Activated naive CD8-positive, alpha-beta T cell treated with anti-CD3 and anti-CD28 coated beads for 36 hours (primary cell): ENCODE data around the gene ANK2. TPM values are rescaled to one million over a fixed set of nuclear protein-coding genes. Genes with fewer than 3 reads are reported as not detected.

Experiments
- DNase-seq: peaks from one replicate; pipeline ENCODE4 v3.0.0; 2021
- H3K27ac Mint-ChIP-seq: one replicate; pipeline ENCODE4 v1.8.0; 2022; ENCODE audit warnings: mild to moderate bottlenecking, moderate library complexity, mixed read lengths
- H3K27me3 Mint-ChIP-seq: one replicate; pipeline ENCODE4 v1.8.0; 2022; ENCODE audit warnings: mild to moderate bottlenecking, mixed read lengths
- H3K36me3 Mint-ChIP-seq: one replicate; pipeline ENCODE4 v1.8.0; 2021; ENCODE audit warnings: mild to moderate bottlenecking, mixed read lengths
- H3K4me1 Mint-ChIP-seq: one replicate; pipeline ENCODE4 v1.8.0; 2021; ENCODE audit warnings: mixed read lengths
- H3K4me3 Mint-ChIP-seq: one replicate; pipeline ENCODE4 v1.8.0; 2022; ENCODE audit warnings: mild to moderate bottlenecking, moderate library complexity, mixed read lengths
- H3K9me3 Mint-ChIP-seq: one replicate; pipeline ENCODE4 v1.8.0; 2022; ENCODE audit warnings: mixed read lengths
- total RNA-seq, 2 experiments: library from RNA; stranded (reverse); gene quantifications; one replicate each; pipeline ENCODE4 v1.2.3, GENCODE V29; 2021

ANK2 gene
- total RNA-seq, 2 experiments from 2014 or later, result 1.9 to 2.0 TPM

DNA sequence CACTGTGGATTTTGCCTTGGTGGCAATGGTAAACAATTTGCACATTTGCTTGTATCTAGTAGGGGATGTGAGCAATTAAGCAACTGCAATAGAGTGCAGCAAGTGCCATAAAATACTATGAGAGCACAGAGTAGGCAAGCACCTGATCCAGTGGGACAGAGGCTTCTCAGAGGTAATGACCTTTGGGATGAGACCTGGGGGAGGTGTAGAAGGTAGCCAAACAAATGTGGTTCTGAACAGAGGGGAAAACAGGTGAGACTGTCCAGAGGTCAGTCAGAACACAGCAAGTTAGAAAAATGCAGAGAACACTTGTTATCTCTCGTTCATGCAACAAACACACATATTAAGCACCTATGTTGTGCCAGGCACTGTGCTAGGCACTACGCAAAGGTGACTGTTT is 21.4 kb upstream of the ANK2 start:
- H3K27me3 Mint-ChIP-seq, result peaks cover 5% of the 10 kb centered on the region
- no peak overlapping the region for H3K27ac Mint-ChIP-seq
- DNase-seq, result no peak
- no peaks in the 10 kb centered on the region for H3K9me3 Mint-ChIP-seq
- H3K36me3 Mint-ChIP-seq, result no peaks in the 10 kb centered on the region
- no peak overlapping the region for H3K4me3 Mint-ChIP-seq
- no peaks in the 10 kb centered on the region for H3K4me1 Mint-ChIP-seq

DNA sequence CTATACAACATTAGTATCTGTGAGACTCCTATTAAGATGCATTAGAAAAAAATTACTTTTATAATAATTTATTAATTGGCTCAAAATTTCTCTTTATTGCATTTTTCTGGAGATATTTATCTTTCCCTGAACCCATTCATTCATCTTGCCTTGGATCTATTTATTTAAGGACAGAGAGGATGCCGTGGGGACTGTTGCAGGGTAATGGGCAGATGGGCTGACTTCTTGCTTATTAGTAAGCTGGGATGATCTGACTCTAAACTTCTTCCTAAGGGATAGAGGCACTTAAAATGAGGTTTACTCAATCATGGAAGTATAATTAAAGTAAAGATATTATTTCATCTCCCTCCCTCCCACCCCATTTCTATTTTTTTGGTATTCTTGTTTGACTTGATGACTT is 18.2 kb upstream of the ANK2 start:
- Mint-ChIP-seq H3K27ac (no peak overlapping the region), H3K4me1 (no peaks in the 10 kb centered on the region), H3K9me3 (no peaks in the 10 kb centered on the region), H3K27me3 (peaks cover 18% of the 10 kb centered on the region), H3K36me3 (no peaks in the 10 kb centered on the region), H3K4me3 (no peak overlapping the region)
- DNase-seq, result no peak

DNA sequence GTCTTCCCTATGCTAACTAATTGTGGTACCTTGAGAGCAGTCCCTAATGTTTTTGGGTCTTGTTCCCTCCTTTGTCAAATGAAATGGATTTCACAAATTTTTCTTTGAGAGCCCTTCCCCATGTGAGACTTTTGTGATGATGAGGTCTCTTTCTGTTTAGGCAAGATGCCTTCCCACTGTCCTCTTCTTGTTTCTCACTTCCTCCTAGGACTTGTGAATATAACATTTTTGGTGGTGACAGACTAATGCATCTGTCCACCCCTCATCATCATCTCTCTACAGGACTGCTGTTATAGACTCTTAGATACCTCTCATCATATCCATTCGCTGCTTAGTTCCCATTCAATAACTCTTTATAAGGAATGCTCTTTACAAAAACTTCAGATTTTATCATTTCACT is 8.7 kb upstream of the ANK2 start:
- H3K9me3 Mint-ChIP-seq, result no peaks in the 10 kb centered on the region
- no peak overlapping the region for H3K27ac Mint-ChIP-seq
- DNase-seq, result no peak
- no peaks in the 10 kb centered on the region for H3K4me1 Mint-ChIP-seq
- H3K27me3 Mint-ChIP-seq, result no peaks in the 10 kb centered on the region
- H3K4me3 Mint-ChIP-seq, result no peak overlapping the region
- no peaks in the 10 kb centered on the region for H3K36me3 Mint-ChIP-seq

DNA sequence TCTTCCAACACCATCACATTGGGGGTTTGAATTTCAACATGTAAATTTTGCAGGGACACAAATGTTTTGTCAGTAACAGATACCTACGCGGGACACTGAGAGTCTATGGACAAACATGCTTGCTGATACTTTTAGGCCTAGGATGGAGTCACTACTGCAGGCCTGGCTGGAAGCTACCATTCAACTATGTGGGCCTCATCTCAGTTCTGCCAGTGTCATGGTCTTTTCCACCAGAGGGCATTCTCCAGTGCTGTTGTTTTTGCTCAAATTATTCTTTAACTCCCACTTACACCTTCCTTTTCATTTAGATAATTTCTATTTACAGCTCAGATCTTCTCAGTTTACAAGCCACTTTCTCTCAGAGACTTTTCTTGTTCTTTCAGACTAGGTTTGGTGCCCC is 7.0 kb upstream of the ANK2 start:
- H3K4me3 Mint-ChIP-seq, result no peak overlapping the region
- H3K9me3 Mint-ChIP-seq, result no peaks in the 10 kb centered on the region

GRCh38 chr4:113043591-113043990 is 5.9 kb upstream of the ANK2 start:
- H3K27me3 Mint-ChIP-seq, result no peaks in the 10 kb centered on the region
- no peak for DNase-seq
- no peaks in the 10 kb centered on the region for H3K36me3 Mint-ChIP-seq

More for the DNA sequence above, 7.0 kb upstream of the ANK2 start:
- Mint-ChIP-seq H3K27ac (no peak overlapping the region), H3K27me3 (no peaks in the 10 kb centered on the region), H3K36me3 (no peaks in the 10 kb centered on the region), H3K4me1 (no peaks in the 10 kb centered on the region)
- DNase-seq, result no peak

DNA sequence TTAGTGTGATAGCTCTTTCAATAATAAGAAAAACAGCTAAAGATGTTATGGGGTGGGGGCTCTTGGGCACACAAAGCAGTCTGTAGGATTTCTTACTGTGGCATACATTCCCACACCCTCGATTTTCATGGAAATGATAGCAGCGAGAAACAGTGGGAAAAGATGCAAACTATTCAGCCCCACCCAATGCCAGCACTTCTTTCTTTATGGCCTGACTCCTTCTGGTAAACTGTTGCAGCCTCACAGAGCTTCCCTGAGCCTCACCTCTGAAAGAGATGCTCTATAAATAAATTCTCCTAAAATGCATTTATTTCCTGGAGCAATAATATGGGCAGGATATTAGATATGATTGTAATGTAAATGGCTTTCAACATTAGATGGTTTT is 910 bp downstream of the ANK2 start:
- H3K27ac Mint-ChIP-seq, result no peak overlapping the region
- no peak for DNase-seq
- no peaks in the 10 kb centered on the region for H3K4me1 Mint-ChIP-seq

More at GRCh38 chr4:113043591-113043990, 5.9 kb upstream of the ANK2 start:
- Mint-ChIP-seq H3K27ac (no peak overlapping the region), H3K4me1 (no peaks in the 10 kb centered on the region), H3K9me3 (no peaks in the 10 kb centered on the region), H3K4me3 (no peak overlapping the region)

DNA sequence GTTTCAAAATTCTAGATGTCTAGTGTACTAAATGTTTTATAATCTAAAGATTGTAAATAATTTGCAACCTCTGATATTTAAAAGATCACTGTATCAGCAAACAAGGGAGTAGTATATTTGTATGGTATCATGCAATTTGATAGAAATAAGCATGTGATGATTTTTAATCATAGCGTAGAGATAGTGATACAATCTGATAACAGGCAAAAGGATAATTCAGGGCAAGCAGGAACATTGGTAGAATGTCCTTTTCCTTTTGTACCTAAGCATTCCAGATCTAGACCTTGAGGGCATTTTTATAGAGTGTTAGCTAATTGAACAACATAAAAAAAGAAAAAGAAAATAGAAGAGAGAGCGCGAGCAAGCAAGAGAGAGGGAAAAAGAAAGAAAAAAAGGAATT is 1.4 kb downstream of the ANK2 start:
- H3K27ac Mint-ChIP-seq, result no peak overlapping the region
- DNase-seq, result no peak
- no peaks in the 10 kb centered on the region for H3K36me3 Mint-ChIP-seq
- H3K4me3 Mint-ChIP-seq, result no peak overlapping the region
- H3K27me3 Mint-ChIP-seq, result peaks cover 8% of the 10 kb centered on the region
- H3K9me3 Mint-ChIP-seq, result no peaks in the 10 kb centered on the region
- no peaks in the 10 kb centered on the region for H3K4me1 Mint-ChIP-seq

More for the DNA sequence above, 910 bp downstream of the ANK2 start:
- Mint-ChIP-seq H3K4me3 (no peak overlapping the region), H3K27me3 (peaks cover 6% of the 10 kb centered on the region), H3K36me3 (no peaks in the 10 kb centered on the region), H3K9me3 (no peaks in the 10 kb centered on the region)

- no peak for DNase-seq
- Mint-ChIP-seq H3K27ac (no peak overlapping the region), H3K36me3 (no peaks in the 10 kb centered on the region), H3K27me3 (peaks cover 9% of the 10 kb centered on the region), H3K4me1 (no peaks in the 10 kb centered on the region), H3K9me3 (no peaks in the 10 kb centered on the region), H3K4me3 (no peak overlapping the region)
These were observed 1.9 kb downstream of the ANK2 start for GRCh38 chr4:113051361-113051760.

DNA sequence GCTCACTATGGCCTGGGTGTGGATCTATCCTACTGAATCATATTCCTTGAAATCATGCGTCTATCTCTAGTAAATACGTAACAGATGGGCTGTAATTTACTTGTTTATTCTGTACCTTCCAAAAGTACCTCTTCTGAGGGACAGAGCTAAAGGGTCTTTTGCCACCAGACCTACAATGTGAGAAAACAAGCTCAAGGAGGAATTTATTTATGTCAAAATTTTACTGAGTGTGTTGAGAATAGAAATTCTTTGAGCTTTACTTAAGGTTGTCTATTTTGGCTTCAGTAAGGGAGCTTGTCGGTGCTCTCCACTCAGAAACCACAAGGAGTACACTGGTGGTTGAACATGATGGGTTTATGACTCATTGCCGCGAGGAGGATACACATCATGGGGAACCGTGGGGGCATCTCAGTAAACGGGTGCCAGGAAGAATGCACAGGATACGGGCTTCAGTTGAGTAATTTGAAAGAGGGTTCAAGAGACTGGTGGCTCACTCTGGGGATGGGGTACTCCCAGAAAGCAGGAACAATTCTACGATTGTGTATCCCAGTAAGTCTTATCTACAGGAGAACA is 3.0 kb downstream of the ANK2 start:
- no peaks in the 10 kb centered on the region for H3K36me3 Mint-ChIP-seq
- no peaks in the 10 kb centered on the region for H3K4me1 Mint-ChIP-seq
- H3K4me3 Mint-ChIP-seq, result no peak overlapping the region
- no peaks in the 10 kb centered on the region for H3K9me3 Mint-ChIP-seq
- DNase-seq, result no peak
- no peak overlapping the region for H3K27ac Mint-ChIP-seq
- H3K27me3 Mint-ChIP-seq, result peaks cover 9% of the 10 kb centered on the region

DNA sequence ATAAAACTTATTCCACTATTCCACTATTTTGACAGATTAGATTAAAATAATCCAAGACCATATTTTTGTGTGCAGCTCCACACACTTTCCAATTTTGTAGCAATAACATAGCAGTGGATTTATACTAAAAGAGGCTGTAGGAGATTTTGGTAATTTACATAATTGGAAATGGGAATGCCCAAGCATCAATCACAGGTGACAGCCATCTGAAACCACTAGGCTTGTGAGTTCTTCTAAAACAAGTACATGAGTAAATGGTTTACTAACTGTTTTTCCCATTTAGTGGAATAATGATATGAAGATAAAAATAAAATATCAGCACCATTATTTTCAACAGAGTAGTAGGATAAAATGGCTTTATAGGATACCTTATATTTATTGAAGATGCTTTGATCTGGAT is 4.4 kb downstream of the ANK2 start:
- Mint-ChIP-seq H3K27me3 (peaks cover 9% of the 10 kb centered on the region), H3K27ac (no peak overlapping the region), H3K36me3 (no peaks in the 10 kb centered on the region), H3K4me1 (no peaks in the 10 kb centered on the region), H3K4me3 (no peak overlapping the region), H3K9me3 (no peaks in the 10 kb centered on the region)
- DNase-seq, result no peak

DNA sequence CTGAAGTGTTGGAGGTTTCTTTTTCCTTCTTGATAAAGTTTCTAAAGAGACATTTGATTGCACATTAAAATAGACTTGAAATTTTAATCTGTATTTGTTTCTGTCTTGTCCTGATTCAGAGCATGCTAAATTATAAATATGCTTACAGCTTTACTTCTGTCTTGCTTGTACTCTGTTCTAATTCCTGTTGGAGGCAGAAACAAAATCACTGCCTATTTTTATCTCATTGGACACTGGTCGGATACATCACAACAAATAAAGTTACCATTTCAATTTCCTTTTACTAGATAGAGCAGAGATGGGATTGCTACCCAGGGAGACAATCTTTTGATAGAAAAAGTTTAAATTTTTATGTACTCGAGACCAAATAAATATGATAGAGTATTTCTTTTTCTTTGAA is 6.9 kb downstream of the ANK2 start:
- Mint-ChIP-seq H3K27ac (no peak overlapping the region), H3K4me3 (no peak overlapping the region), H3K36me3 (no peaks in the 10 kb centered on the region), H3K4me1 (no peaks in the 10 kb centered on the region), H3K27me3 (peaks cover 2% of the 10 kb centered on the region), H3K9me3 (no peaks in the 10 kb centered on the region)
- DNase-seq, result no peak

GRCh38 chr4:113057891-113058290 is 8.4 kb downstream of the ANK2 start:
- Mint-ChIP-seq H3K27me3 (peaks cover 2% of the 10 kb centered on the region), H3K9me3 (no peaks in the 10 kb centered on the region), H3K36me3 (no peaks in the 10 kb centered on the region), H3K4me1 (no peaks in the 10 kb centered on the region), H3K4me3 (no peak overlapping the region), H3K27ac (no peak overlapping the region)
- DNase-seq, result no peak

- Mint-ChIP-seq H3K9me3 (no peaks in the 10 kb centered on the region), H3K36me3 (no peaks in the 10 kb centered on the region), H3K27ac (no peak overlapping the region), H3K4me3 (no peak overlapping the region), H3K4me1 (no peaks in the 10 kb centered on the region), H3K27me3 (peaks cover 2% of the 10 kb centered on the region)
- no peak for DNase-seq
These were observed 10.2 kb downstream of the ANK2 start for GRCh38 chr4:113059449-113060182.

DNA sequence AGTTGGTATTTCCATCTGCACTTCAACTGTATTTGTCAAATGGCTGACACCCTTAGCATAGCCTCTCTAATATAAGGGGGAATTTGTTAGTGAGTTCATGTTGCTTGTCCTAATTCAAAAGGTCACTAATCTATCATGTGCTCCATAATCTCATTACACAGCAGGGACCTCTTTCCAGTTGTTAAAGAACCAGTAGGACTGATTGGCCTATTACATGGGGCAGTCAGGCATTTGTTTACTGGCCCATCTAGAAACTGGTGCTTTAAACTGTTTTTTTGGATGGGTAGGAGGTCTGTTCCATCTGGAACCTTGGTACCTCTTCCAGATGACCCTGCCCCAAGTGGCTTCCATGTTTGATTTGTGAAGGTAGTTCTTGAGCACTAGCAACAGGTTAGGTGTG is 11.4 kb downstream of the ANK2 start:
- Mint-ChIP-seq H3K27me3 (peaks cover under 1% of the 10 kb centered on the region), H3K4me1 (no peaks in the 10 kb centered on the region), H3K27ac (no peak overlapping the region), H3K9me3 (no peaks in the 10 kb centered on the region), H3K36me3 (no peaks in the 10 kb centered on the region), H3K4me3 (no peak overlapping the region)
- no peak for DNase-seq

DNA sequence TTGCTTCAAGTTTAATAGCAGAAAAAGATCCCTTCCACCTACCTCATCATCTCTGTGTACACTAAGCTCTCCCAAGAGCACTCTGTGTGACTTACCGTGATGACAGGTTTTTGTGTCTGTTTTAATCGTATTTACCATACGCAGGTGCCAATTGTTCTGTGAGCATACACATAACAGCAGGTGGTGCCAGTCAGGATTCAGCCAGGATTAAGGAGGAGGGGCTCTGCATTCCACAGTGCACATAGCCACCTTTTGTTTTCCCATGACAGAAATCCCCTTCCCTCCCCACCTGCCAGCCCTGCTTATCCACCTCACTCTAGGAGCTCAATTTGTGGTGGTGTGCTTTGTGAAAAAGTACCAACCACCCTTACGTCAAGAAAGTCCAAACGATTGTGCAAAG is 14.8 kb downstream of the ANK2 start:
- Mint-ChIP-seq H3K9me3 (no peaks in the 10 kb centered on the region), H3K27me3 (no peaks in the 10 kb centered on the region), H3K36me3 (no peaks in the 10 kb centered on the region), H3K4me3 (no peak overlapping the region), H3K4me1 (no peaks in the 10 kb centered on the region), H3K27ac (no peak overlapping the region)
- DNase-seq, result no peak

DNA sequence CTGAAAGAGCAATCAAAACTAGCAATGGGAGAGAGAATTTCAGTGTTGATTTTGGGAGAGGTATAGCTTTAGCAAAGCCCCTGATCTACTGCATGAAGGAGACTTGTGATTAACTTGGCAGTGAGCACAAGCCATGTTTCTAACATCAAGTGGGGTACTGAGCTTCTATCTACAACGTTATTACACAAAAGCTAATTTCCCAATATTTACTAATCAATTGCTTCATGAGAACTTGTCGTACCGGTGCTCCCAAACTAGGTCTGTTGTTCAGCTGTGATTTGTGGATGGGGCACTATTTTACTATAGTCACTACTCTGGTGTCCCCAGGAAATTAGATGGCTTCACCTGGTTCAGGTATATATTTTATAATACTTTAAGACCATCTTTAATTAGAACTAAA is 16.2 kb downstream of the ANK2 start:
- no peaks in the 10 kb centered on the region for H3K27me3 Mint-ChIP-seq
- no peak overlapping the region for H3K27ac Mint-ChIP-seq
- no peak for DNase-seq
- no peak overlapping the region for H3K4me3 Mint-ChIP-seq
- H3K36me3 Mint-ChIP-seq, result no peaks in the 10 kb centered on the region
- peaks cover 1% of the 10 kb centered on the region for H3K9me3 Mint-ChIP-seq
- no peaks in the 10 kb centered on the region for H3K4me1 Mint-ChIP-seq
